Large intestine (tissue), 3 donors: Measurements from ENCODE around the gene LRRC74A. TPM values are rescaled to one million over a fixed set of nuclear protein-coding genes. Genes with fewer than 3 reads are reported as not detected.

ENCODE experiments used
- DNase-seq, 2 donors: peaks; one replicate each; pipeline versions ENCODE4 v3.0.0 to v3.0.0-alpha.2; 2013
- H3K27ac ChIP-seq: one replicate; pipeline ENCODE4 v1.5.1; 2013; ENCODE audit warnings: low read length
- H3K27me3 ChIP-seq: 2 replicates; pipeline ENCODE4 v1.6.1; 2013; ENCODE audit warnings: low read length; ENCODE audit not compliant: control insufficient read depth, insufficient read depth
- H3K36me3 ChIP-seq: 2 replicates; pipeline ENCODE4 v1.6.1; 2013; ENCODE audit warnings: low read length; ENCODE audit not compliant: control insufficient read depth, insufficient read depth
- H3K4me1 ChIP-seq: one replicate; pipeline ENCODE4 v1.6.1; 2013; ENCODE audit warnings: low read length; ENCODE audit not compliant: control insufficient read depth, insufficient read depth
- H3K4me3 ChIP-seq: one replicate; pipeline ENCODE4 v1.5.1; 2013; ENCODE audit warnings: low read length
- H3K9me3 ChIP-seq: one replicate; pipeline ENCODE4 v1.6.1; 2013; ENCODE audit warnings: mild to moderate bottlenecking, low read depth, low read length, moderate library complexity; ENCODE audit not compliant: control insufficient read depth
- WGBS: methylation state at CpG from one replicate; pipeline ENCODE4 v1.1.5; 2013; ENCODE audit warnings: low lambda C conversion rate; ENCODE audit not compliant: insufficient coverage; 5-methylcytosine and 5-hydroxymethylcytosine counted together
- polyA plus RNA-seq: library from polyadenylated mRNA; unstranded; fragments of 120-200 nt; gene quantifications from one replicate; pipeline ENCODE4 v1.2.1, GENCODE V29; 2013

LRRC74A gene
- polyA plus RNA-seq, 1 donor: not detected

- Histone ChIP-seq H3K36me3 (peaks cover 59% of the 10 kb centered on the region), H3K27ac (no peak overlapping the region)
- WGBS: 80% methylated on average over 1 of the region's 10 CpGs
These were observed 43.9 kb upstream of the LRRC74A start for GRCh38 chr14:76782115-76782884.

GRCh38 chr14:76782885-76783566, 43.2 kb upstream of the LRRC74A start:
- 100% methylated on average over 2 of the region's 9 CpGs for WGBS
- no peak for DNase-seq
- H3K27ac ChIP-seq: no peak overlapping the region
- H3K36me3 ChIP-seq: peaks cover 67% of the 10 kb centered on the region
- H3K9me3 ChIP-seq: no peaks in the 10 kb centered on the region
- H3K4me3 ChIP-seq: no peak overlapping the region
- no peaks in the 10 kb centered on the region for H3K27me3 ChIP-seq
- H3K4me1 ChIP-seq: no peaks in the 10 kb centered on the region

More at GRCh38 chr14:76782115-76782884, 43.9 kb upstream of the LRRC74A start:
- no peak overlapping the region for H3K4me3 ChIP-seq
- no peak for DNase-seq
- no peaks in the 10 kb centered on the region for H3K27me3 ChIP-seq
- H3K9me3 ChIP-seq: no peaks in the 10 kb centered on the region
- no peaks in the 10 kb centered on the region for H3K4me1 ChIP-seq

- Histone ChIP-seq H3K36me3 (peaks cover 74% of the 10 kb centered on the region), H3K9me3 (no peaks in the 10 kb centered on the region), H3K4me1 (no peaks in the 10 kb centered on the region), H3K27me3 (no peaks in the 10 kb centered on the region), H3K27ac (no peak overlapping the region), H3K4me3 (no peak overlapping the region)
- WGBS: no CpG with 5 or more reads among the region's 6 CpGs
- DNase-seq: no peak
These were observed 41.8 kb upstream of the LRRC74A start for GRCh38 chr14:76784266-76784874.

- H3K27ac ChIP-seq: no peak overlapping the region
- DNase-seq: peak; percentile 47 to 59
- H3K4me3 ChIP-seq: no peak overlapping the region
- H3K27me3 ChIP-seq: no peaks in the 10 kb centered on the region
- H3K36me3 ChIP-seq: peaks cover 71% of the 10 kb centered on the region
- no peaks in the 10 kb centered on the region for H3K4me1 ChIP-seq
- WGBS: no CpG with 5 or more reads among the region's 2 CpGs
- no peaks in the 10 kb centered on the region for H3K9me3 ChIP-seq
These were observed 41.3 kb upstream of the LRRC74A start for GRCh38 chr14:76784881-76785280.

- H3K9me3 ChIP-seq: no peaks in the 10 kb centered on the region
- DNase-seq: no peak
- WGBS: no CpG with 5 or more reads among the region's 2 CpGs
- H3K36me3 ChIP-seq: peaks cover 78% of the 10 kb centered on the region
- H3K27me3 ChIP-seq: no peaks in the 10 kb centered on the region
- no peak overlapping the region for H3K27ac ChIP-seq
- no peak overlapping the region for H3K4me3 ChIP-seq
- no peaks in the 10 kb centered on the region for H3K4me1 ChIP-seq
These were observed 39.6 kb upstream of the LRRC74A start for GRCh38 chr14:76786601-76787000.

- no peaks in the 10 kb centered on the region for H3K4me1 ChIP-seq
- peaks cover 43% of the 10 kb centered on the region for H3K36me3 ChIP-seq
- no peak for DNase-seq
These were observed 33.8 kb upstream of the LRRC74A start for GRCh38 chr14:76792422-76792821.

GRCh38 chr14:76793324-76793723, 32.9 kb upstream of the LRRC74A start:
- WGBS: 100% methylated on average over 1 of the region's 4 CpGs
- Histone ChIP-seq H3K4me3 (no peak overlapping the region), H3K9me3 (no peaks in the 10 kb centered on the region), H3K27me3 (no peaks in the 10 kb centered on the region), H3K27ac (no peak overlapping the region), H3K36me3 (peaks cover 38% of the 10 kb centered on the region), H3K4me1 (no peaks in the 10 kb centered on the region)
- no peak for DNase-seq

More at GRCh38 chr14:76792422-76792821, 33.8 kb upstream of the LRRC74A start:
- no CpG with 5 or more reads among the region's 2 CpGs for WGBS
- Histone ChIP-seq H3K27ac (no peak overlapping the region), H3K9me3 (no peaks in the 10 kb centered on the region), H3K27me3 (no peaks in the 10 kb centered on the region), H3K4me3 (no peak overlapping the region)

- H3K9me3 ChIP-seq: no peaks in the 10 kb centered on the region
- peaks cover 31% of the 10 kb centered on the region for H3K36me3 ChIP-seq
- H3K4me3 ChIP-seq: no peak overlapping the region
- H3K4me1 ChIP-seq: no peaks in the 10 kb centered on the region
- H3K27me3 ChIP-seq: no peaks in the 10 kb centered on the region
- H3K27ac ChIP-seq: no peak overlapping the region
- DNase-seq: no peak
- 100% methylated on average over 2 of the region's 5 CpGs for WGBS
These were observed 32.3 kb upstream of the LRRC74A start for GRCh38 chr14:76793956-76794355.

GRCh38 chr14:76806446-76806845, 19.8 kb upstream of the LRRC74A start:
- Histone ChIP-seq H3K4me3 (no peak overlapping the region), H3K36me3 (peaks cover 61% of the 10 kb centered on the region), H3K27ac (no peak overlapping the region), H3K4me1 (peaks cover 4% of the 10 kb centered on the region), H3K27me3 (no peaks in the 10 kb centered on the region), H3K9me3 (no peaks in the 10 kb centered on the region)
- no peak for DNase-seq
- WGBS: no CpG with 5 or more reads among the region's 12 CpGs

- no peaks in the 10 kb centered on the region for H3K9me3 ChIP-seq
- peaks cover 54% of the 10 kb centered on the region for H3K36me3 ChIP-seq
- WGBS: no CpG with 5 or more reads among the region's 1 CpG
- no peaks in the 10 kb centered on the region for H3K27me3 ChIP-seq
- H3K4me3 ChIP-seq: no peak overlapping the region
- DNase-seq: no peak
- H3K27ac ChIP-seq: no peak overlapping the region
- peaks cover 6% of the 10 kb centered on the region for H3K4me1 ChIP-seq
These were observed 18.2 kb upstream of the LRRC74A start for GRCh38 chr14:76808011-76808410.
